K562 (cell line): Measurements from ENCODE around the gene SCMH1. TPM values are rescaled to one million over a fixed set of nuclear protein-coding genes. Genes with fewer than 3 reads are reported as not detected.

ENCODE experiments used
- CBX1 ChIP-seq: sonication (generic); IDR thresholded peaks from 2 replicates; pipeline ENCODE4 v1.6.1; 2016; ENCODE audit warnings: antibody characterized with exemption, low read depth, mild to moderate bottlenecking
- EHMT2 ChIP-seq: fragments of 450-650 bp; IDR thresholded peaks from 2 replicates; pipeline ENCODE4 v1.6.1; 2018; ENCODE audit warnings: antibody characterized with exemption
- HDAC3 ChIP-seq: fragments of 450-650 bp; IDR thresholded peaks from 2 replicates; pipeline ENCODE4 v1.6.1; 2018; ENCODE audit warnings: borderline replicate concordance, mild to moderate bottlenecking, moderate library complexity; ENCODE audit not compliant: partially characterized antibody
- HOXB6 ChIP-seq: fragments of 250-450 bp; sonication (Bioruptor Pico); IDR thresholded peaks from 2 replicates; pipeline ENCODE4 v1.5.1; 2022; ENCODE audit warnings: mild to moderate bottlenecking, borderline replicate concordance
- MAZ ChIP-seq, 2 experiments: fragments of 450-650 bp in 1 of 2; sonication (generic) in 1 of 2; formaldehyde crosslinking; IDR thresholded peaks in 1 of 2; conservative IDR thresholded peaks in 1 of 2; 2 replicates each; pipeline versions ENCODE4 v1.4.0 to v1.5.0; 2020; ENCODE audit warnings: mild to moderate bottlenecking in 1 of 2, missing genetic modification reagents in 1 of 2
- PURB ChIP-seq: sonication (generic); formaldehyde crosslinking; IDR thresholded peaks from 2 replicates; pipeline ENCODE4 v1.9.0; 2021; ENCODE audit warnings: low read depth, mild to moderate bottlenecking, missing genetic modification reagents
- TBL1XR1 ChIP-seq, 2 experiments: IDR thresholded peaks; 2 replicates each; pipeline ENCODE4 v1.6.1; 2012; ENCODE audit warnings: improper control_type of control experiment in 2 of 2, low read length in 2 of 2, mild to moderate bottlenecking in 1 of 2
- ZNF12 ChIP-seq: sonication (generic); formaldehyde crosslinking; IDR thresholded peaks from 2 replicates; pipeline ENCODE4 v1.4.0; 2020; ENCODE audit warnings: mild to moderate bottlenecking, missing genetic modification reagents
- ZNF347 ChIP-seq: fragments of 450-650 bp; formaldehyde crosslinking; IDR thresholded peaks from 2 replicates; pipeline ENCODE4 v1.4.0; 2020; ENCODE audit warnings: low read depth, mild to moderate bottlenecking, moderate library complexity
- ZNF436 ChIP-seq: fragments of 250-450, 450-650 bp; sonication (Bioruptor Pico); formaldehyde crosslinking; IDR thresholded peaks from 2 replicates; pipeline ENCODE4 v1.7.0; 2020; ENCODE audit warnings: mild to moderate bottlenecking
- ZNF561 ChIP-seq: fragments of 450-650 bp; formaldehyde crosslinking; conservative IDR thresholded peaks from 2 replicates; pipeline ENCODE4 v1.4.0; 2020; ENCODE audit warnings: mild to moderate bottlenecking, moderate library complexity
- ZNF586 ChIP-seq: fragments of 450-650 bp; formaldehyde crosslinking; conservative IDR thresholded peaks from 2 replicates; pipeline ENCODE4 v1.4.0; 2020; ENCODE audit warnings: mild to moderate bottlenecking, moderate library complexity
- ZNF695 ChIP-seq: fragments of 450-650 bp; formaldehyde crosslinking; IDR thresholded peaks from 2 replicates; pipeline ENCODE4 v1.4.0; 2020; ENCODE audit warnings: mild to moderate bottlenecking, moderate library complexity
- ZNF785 ChIP-seq: fragments of 250-450 bp; sonication (Bioruptor Pico); IDR thresholded peaks from 2 replicates; pipeline ENCODE4 v1.4.0; 2020; ENCODE audit warnings: mild to moderate bottlenecking
- polyA plus RNA-seq, 8 experiments: library from polyadenylated mRNA; depleted of rRNA in 4 of 8; stranded (reverse) in 5 of 8; unstranded in 3 of 8; fragments of >200 nt; fragmentation: Nextera tagmentation in 2 of 8; fragmentation: Illumina TruSeq in 1 of 8; extraction: Ambion mirVana in 2 of 8; extraction: Trizol in 1 of 8; gene quantifications; 2 replicates each; pipeline versions ENCODE4 v1.2.1 to v1.2.3, GENCODE V29; 2011 to 2014; ENCODE audit warnings: inconsistent platforms in 1 of 8, missing spikeins in 1 of 8
- total RNA-seq, 7 experiments: library from RNA; depleted of rRNA in 6 of 7; stranded (reverse); fragments of >200 nt in 6 of 7; fragmentation: Illumina TruSeq in 2 of 7; extraction: Trizol in 2 of 7; gene quantifications; 2 replicates each; pipeline versions ENCODE4 v1.2.1 to v1.2.3, GENCODE V29; 2011 to 2021; ENCODE audit warnings: low replicate concordance in 1 of 7
- TF ChIP-seq, protein P1 (sequence below): sonication (generic); formaldehyde crosslinking; IDR thresholded peaks from 2 replicates; pipeline ENCODE4 v1.8.0; 2022; ENCODE audit warnings: mild to moderate bottlenecking, missing genetic modification reagents
- TF ChIP-seq, protein P2 (sequence below): sonication (generic); formaldehyde crosslinking; IDR thresholded peaks from 2 replicates; pipeline ENCODE4 v1.8.0; 2022; ENCODE audit warnings: mild to moderate bottlenecking, missing genetic modification reagents, borderline replicate concordance
- TF ChIP-seq, protein P3 (sequence below): fragments of 450-650 bp; formaldehyde crosslinking; IDR thresholded peaks from 2 replicates; pipeline ENCODE4 v1.4.0; 2022; ENCODE audit warnings: missing genetic modification characterization

SCMH1 gene
- total and polyA plus RNA-seq, 9 of the 15 experiments (the other 6 are each of a cell fraction or from before 2014, with no cell fraction given): 8.5 to 37.0 (median 26.8) TPM

DNA sequence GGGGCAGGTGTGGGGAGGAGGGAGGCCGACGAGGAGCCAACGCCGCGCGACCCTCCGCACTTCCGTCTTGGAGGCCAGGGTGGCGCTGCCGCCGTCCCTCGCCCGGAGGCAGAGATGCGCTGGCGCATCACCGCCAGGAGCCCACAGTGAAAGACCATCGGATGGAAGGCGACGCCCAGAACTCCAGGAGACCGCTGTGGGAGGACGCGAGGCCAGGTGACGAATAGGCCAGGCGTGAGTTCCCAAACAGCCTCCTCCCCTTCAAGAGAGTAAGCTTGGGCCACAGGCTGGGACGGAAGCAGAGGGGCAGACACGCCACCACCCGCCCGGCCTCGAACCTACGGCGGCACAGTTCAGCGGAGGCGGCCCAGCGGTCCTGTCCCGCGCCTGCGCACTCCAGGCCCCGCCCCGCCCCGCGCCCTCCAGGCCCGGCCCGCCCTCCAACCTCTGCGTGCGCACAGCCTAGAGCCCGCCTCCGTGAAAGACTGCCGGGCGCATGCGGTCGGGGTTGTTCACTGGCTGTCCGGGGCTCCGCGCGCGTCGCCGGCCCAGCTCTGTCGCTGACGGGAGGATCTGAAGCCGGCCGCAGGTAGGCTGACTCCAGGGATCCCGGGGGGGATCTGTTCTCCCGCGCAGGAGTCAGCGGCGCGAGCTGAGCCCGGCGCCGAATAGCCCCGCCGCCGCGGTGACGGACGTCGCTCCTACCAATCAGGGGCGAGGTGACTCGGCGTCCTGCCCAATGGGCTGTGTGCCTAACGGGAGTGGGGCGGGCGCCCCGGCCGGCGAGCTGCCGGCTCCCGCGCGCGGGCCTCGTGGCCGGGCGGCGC, 262.7 kb downstream of the SCMH1 start, which contains the start of gene CTPS1 (continued):
- TF ChIP-seq, protein P1, sequence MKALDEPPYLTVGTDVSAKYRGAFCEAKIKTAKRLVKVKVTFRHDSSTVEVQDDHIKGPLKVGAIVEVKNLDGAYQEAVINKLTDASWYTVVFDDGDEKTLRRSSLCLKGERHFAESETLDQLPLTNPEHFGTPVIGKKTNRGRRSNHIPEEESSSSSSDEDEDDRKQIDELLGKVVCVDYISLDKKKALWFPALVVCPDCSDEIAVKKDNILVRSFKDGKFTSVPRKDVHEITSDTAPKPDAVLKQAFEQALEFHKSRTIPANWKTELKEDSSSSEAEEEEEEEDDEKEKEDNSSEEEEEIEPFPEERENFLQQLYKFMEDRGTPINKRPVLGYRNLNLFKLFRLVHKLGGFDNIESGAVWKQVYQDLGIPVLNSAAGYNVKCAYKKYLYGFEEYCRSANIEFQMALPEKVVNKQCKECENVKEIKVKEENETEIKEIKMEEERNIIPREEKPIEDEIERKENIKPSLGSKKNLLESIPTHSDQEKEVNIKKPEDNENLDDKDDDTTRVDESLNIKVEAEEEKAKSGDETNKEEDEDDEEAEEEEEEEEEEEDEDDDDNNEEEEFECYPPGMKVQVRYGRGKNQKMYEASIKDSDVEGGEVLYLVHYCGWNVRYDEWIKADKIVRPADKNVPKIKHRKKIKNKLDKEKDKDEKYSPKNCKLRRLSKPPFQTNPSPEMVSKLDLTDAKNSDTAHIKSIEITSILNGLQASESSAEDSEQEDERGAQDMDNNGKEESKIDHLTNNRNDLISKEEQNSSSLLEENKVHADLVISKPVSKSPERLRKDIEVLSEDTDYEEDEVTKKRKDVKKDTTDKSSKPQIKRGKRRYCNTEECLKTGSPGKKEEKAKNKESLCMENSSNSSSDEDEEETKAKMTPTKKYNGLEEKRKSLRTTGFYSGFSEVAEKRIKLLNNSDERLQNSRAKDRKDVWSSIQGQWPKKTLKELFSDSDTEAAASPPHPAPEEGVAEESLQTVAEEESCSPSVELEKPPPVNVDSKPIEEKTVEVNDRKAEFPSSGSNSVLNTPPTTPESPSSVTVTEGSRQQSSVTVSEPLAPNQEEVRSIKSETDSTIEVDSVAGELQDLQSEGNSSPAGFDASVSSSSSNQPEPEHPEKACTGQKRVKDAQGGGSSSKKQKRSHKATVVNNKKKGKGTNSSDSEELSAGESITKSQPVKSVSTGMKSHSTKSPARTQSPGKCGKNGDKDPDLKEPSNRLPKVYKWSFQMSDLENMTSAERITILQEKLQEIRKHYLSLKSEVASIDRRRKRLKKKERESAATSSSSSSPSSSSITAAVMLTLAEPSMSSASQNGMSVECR (CRISPR knock-in tag): 0 out of 2 replicates have a peak, but pooled peaks have one; percentile 28
- TF ChIP-seq PURB (CRISPR knock-in tag): no peak
- TF ChIP-seq, protein P2, sequence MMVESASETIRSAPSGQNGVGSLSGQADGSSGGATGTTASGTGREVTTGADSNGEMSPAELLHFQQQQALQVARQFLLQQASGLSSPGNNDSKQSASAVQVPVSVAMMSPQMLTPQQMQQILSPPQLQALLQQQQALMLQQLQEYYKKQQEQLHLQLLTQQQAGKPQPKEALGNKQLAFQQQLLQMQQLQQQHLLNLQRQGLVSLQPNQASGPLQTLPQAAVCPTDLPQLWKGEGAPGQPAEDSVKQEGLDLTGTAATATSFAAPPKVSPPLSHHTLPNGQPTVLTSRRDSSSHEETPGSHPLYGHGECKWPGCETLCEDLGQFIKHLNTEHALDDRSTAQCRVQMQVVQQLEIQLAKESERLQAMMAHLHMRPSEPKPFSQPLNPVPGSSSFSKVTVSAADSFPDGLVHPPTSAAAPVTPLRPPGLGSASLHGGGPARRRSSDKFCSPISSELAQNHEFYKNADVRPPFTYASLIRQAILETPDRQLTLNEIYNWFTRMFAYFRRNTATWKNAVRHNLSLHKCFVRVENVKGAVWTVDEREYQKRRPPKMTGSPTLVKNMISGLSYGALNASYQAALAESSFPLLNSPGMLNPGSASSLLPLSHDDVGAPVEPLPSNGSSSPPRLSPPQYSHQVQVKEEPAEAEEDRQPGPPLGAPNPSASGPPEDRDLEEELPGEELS: no peak
- TF ChIP-seq HOXB6 (CRISPR knock-in tag): no peak
- TF ChIP-seq ZNF695 (CRISPR knock-in tag): no peak
- TF ChIP-seq, protein P3, sequence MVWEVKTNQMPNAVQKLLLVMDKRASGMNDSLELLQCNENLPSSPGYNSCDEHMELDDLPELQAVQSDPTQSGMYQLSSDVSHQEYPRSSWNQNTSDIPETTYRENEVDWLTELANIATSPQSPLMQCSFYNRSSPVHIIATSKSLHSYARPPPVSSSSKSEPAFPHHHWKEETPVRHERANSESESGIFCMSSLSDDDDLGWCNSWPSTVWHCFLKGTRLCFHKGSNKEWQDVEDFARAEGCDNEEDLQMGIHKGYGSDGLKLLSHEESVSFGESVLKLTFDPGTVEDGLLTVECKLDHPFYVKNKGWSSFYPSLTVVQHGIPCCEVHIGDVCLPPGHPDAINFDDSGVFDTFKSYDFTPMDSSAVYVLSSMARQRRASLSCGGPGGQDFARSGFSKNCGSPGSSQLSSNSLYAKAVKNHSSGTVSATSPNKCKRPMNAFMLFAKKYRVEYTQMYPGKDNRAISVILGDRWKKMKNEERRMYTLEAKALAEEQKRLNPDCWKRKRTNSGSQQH (CRISPR knock-in tag): no peak
- TF ChIP-seq TBL1XR1 (IDR thresholded peaks at IDR 0.05; ENCODE audit: low read length in 2 of 2): 0 out of 4 replicates have a peak, but pooled peaks of 1 of the 2 experiments have one; percentile 28
- peak; percentile 87; the same call in 1 of the 2 replicates for TF ChIP-seq CBX1
- no peak for TF ChIP-seq EHMT2
- TF ChIP-seq HDAC3: no peak
- TF ChIP-seq ZNF436 (CRISPR knock-in tag): no peak
- no peak for TF ChIP-seq ZNF347 (CRISPR knock-in tag)
- TF ChIP-seq ZNF561 (CRISPR knock-in tag): no peak
- peak; percentile 52 to 64; a peak in 3 of 4 replicates for TF ChIP-seq MAZ (CRISPR knock-in tag; conservative IDR thresholded peaks at IDR 0.05 in 1 of 2, IDR thresholded peaks at IDR 0.05 in 1 of 2)
- TF ChIP-seq ZNF12 (CRISPR knock-in tag): peak; percentile 59; the same call in 1 of the 2 replicates
- TF ChIP-seq ZNF785 (CRISPR knock-in tag): no peak
- TF ChIP-seq ZNF586 (CRISPR knock-in tag): no peak
